CD4-positive, alpha-beta T cell treated with Interleukin-6 at 100 ng/mL for 8 hours (primary cell): Measurements from ENCODE around the gene PROP1.
"Not testable (repeated sequence)": the region's sequence is repeated elsewhere in the genome, so short reads cannot be mapped to it uniquely, and the experiment has no call there.

ENCODE experiments used
- DNase-seq: peaks from one replicate; pipeline ENCODE4 v3.0.0-alpha.2; 2020; ENCODE audit warnings: mixed read lengths, low spot score

The PROP1 gene

GRCh38 chr5:177982072-177982727 is 13.8 kb downstream of the PROP1 start:
- DNase-seq, result no peak

GRCh38 chr5:177981296-177982071 is 14.6 kb downstream of the PROP1 start:
- DNase-seq, result no peak

GRCh38 chr5:177980743-177981151 is 15.3 kb downstream of the PROP1 start:
- no peak for DNase-seq

GRCh38 chr5:177977600-177977999 is 18.4 kb downstream of the PROP1 start:
- not testable (repeated sequence) for DNase-seq

- no peak for DNase-seq
Observed at GRCh38 chr5:177973066-177973635, 22.9 kb downstream of the PROP1 start.

GRCh38 chr5:177972613-177973012 is 23.4 kb downstream of the PROP1 start:
- no peak for DNase-seq

- DNase-seq, result not testable (repeated sequence)
Observed at GRCh38 chr5:177972014-177972413, 24.0 kb downstream of the PROP1 start.

GRCh38 chr5:177968661-177969211 is 27.3 kb downstream of the PROP1 start:
- no peak for DNase-seq

- no peak for DNase-seq
Observed at GRCh38 chr5:177967221-177967887, 28.7 kb downstream of the PROP1 start.

GRCh38 chr5:177966839-177967166 is 29.2 kb downstream of the PROP1 start:
- DNase-seq, result no peak

GRCh38 chr5:177966009-177966838 is 29.8 kb downstream of the PROP1 start:
- DNase-seq, result no peak

GRCh38 chr5:177964471-177964870 is 31.6 kb downstream of the PROP1 start:
- DNase-seq, result no peak

- no peak for DNase-seq
Observed at GRCh38 chr5:177963966-177964365, 32.1 kb downstream of the PROP1 start.

GRCh38 chr5:177959315-177959714 is 36.7 kb downstream of the PROP1 start:
- no peak for DNase-seq

- DNase-seq, result no peak
Observed at GRCh38 chr5:177958696-177959095, 37.3 kb downstream of the PROP1 start.

GRCh38 chr5:177957241-177957640 is 38.8 kb downstream of the PROP1 start:
- no peak for DNase-seq

GRCh38 chr5:177953101-177953500 is 42.9 kb downstream of the PROP1 start:
- DNase-seq, result not testable (repeated sequence)

- DNase-seq, result not testable (repeated sequence)
Observed at GRCh38 chr5:177949656-177950055, 46.4 kb downstream of the PROP1 start.

GRCh38 chr5:177949065-177949464 is 47.0 kb downstream of the PROP1 start:
- not testable (repeated sequence) for DNase-seq

- DNase-seq, result not testable (repeated sequence)
Observed at GRCh38 chr5:177947912-177948311, 48.1 kb downstream of the PROP1 start.

GRCh38 chr5:177945601-177946283 is 50.3 kb downstream of the PROP1 start:
- DNase-seq, result not testable (repeated sequence)
